GM23338 (cell line): ENCODE measurements around the gene HSBP1. TPM values are rescaled to one million over a fixed set of nuclear protein-coding genes. Genes with fewer than 3 reads are reported as not detected.

ENCODE experiments used
- ATAC-seq: fragments of 200-7000 bp; cut with Tn5 transposase; 3 replicates; pipeline ENCODE4 v1.9.1; 2020
- DNase-seq: peaks from one replicate; pipeline ENCODE4 v3.0.0-alpha.2; 2015; ENCODE audit warnings: low spot score
- H2AFZ ChIP-seq: fragments of 200-600 bp; sonication (generic); 2 replicates; pipeline ENCODE4 v1.8.0; 2016; ENCODE audit warnings: antibody characterized with exemption, mild to moderate bottlenecking, moderate library complexity
- H3F3A ChIP-seq: fragments of 200-600 bp; sonication (generic); replicated peaks from 2 replicates; pipeline ENCODE4 v1.8.0; 2017; ENCODE audit warnings: antibody characterized with exemption, mixed run types, low read depth
- H3K27ac ChIP-seq: fragments of 200-600 bp; sonication (generic); 2 replicates; pipeline ENCODE4 v1.6.1; 2016; ENCODE audit warnings: low read depth
- H3K27me3 ChIP-seq: fragments of 200-600 bp; sonication (generic); 2 replicates; pipeline ENCODE4 v1.8.0; 2016; ENCODE audit warnings: mild to moderate bottlenecking, mixed run types, moderate library complexity; ENCODE audit not compliant: insufficient read depth
- H3K36me3 ChIP-seq: fragments of 200-600 bp; sonication (generic); 2 replicates; pipeline ENCODE4 v1.8.0; 2016; ENCODE audit warnings: mild to moderate bottlenecking; ENCODE audit not compliant: insufficient read depth
- H3K4me1 ChIP-seq: fragments of 200-600 bp; sonication (generic); 2 replicates; pipeline ENCODE4 v1.8.0; 2016; ENCODE audit warnings: mild to moderate bottlenecking, moderate library complexity; ENCODE audit not compliant: insufficient read depth
- H3K4me2 ChIP-seq: fragments of 200-600 bp; sonication (generic); 2 replicates; pipeline ENCODE4 v1.7.1; 2017; ENCODE audit warnings: mixed run types
- H3K4me3 ChIP-seq: fragments of 200-600 bp; sonication (generic); 2 replicates; pipeline ENCODE4 v1.6.1; 2016; ENCODE audit warnings: mixed run types
- H3K79me2 ChIP-seq: fragments of 200-600 bp; sonication (generic); replicated peaks from 2 replicates; pipeline ENCODE4 v1.8.0; 2017; ENCODE audit warnings: mild to moderate bottlenecking; ENCODE audit not compliant: insufficient read depth
- H3K9me2 ChIP-seq: fragments of 200-600 bp; sonication (generic); 2 replicates; pipeline ENCODE4 v1.8.0; 2017; ENCODE audit not compliant: insufficient read depth
- H4K20me1 ChIP-seq: fragments of 200-600 bp; sonication (generic); replicated peaks from 2 replicates; pipeline ENCODE4 v1.8.0; 2017; ENCODE audit warnings: mild to moderate bottlenecking; ENCODE audit not compliant: insufficient read depth
- H3K27ac Mint-ChIP-seq: 2 replicates; pipeline ENCODE4 v1.8.0; 2020; ENCODE audit warnings: inconsistent platforms, mild to moderate bottlenecking, moderate library complexity, mixed read lengths
- H3K27me3 Mint-ChIP-seq: 3 replicates; pipeline ENCODE4 v1.8.0; 2022; ENCODE audit warnings: low read depth, mild to moderate bottlenecking, moderate library complexity, mixed read lengths, inconsistent platforms; ENCODE audit not compliant: insufficient read depth, poor library complexity
- H3K36me3 Mint-ChIP-seq: 3 replicates; pipeline ENCODE4 v1.8.0; 2021; ENCODE audit warnings: low read depth, mild to moderate bottlenecking, inconsistent platforms, moderate library complexity, mixed read lengths
- H3K4me1 Mint-ChIP-seq: 3 replicates; pipeline ENCODE4 v1.8.0; 2020; ENCODE audit warnings: mild to moderate bottlenecking, inconsistent platforms, mixed read lengths
- H3K4me3 Mint-ChIP-seq: 3 replicates; pipeline ENCODE4 v1.8.0; 2021; ENCODE audit warnings: moderate library complexity, mild to moderate bottlenecking, inconsistent platforms, mixed read lengths
- H3K9me3 Mint-ChIP-seq: 3 replicates; pipeline ENCODE4 v1.8.0; 2020; ENCODE audit warnings: moderate library complexity, mild to moderate bottlenecking, inconsistent platforms, mixed read lengths
- CREB1 ChIP-seq: fragments of 250-450 bp; sonication (Bioruptor Pico); IDR thresholded peaks from 2 replicates; pipeline ENCODE4 v1.5.0; 2020; ENCODE audit warnings: low read depth, mild to moderate bottlenecking, moderate library complexity
- NANOG ChIP-seq: IDR thresholded peaks from 2 replicates; pipeline ENCODE4 v1.6.1; 2016; ENCODE audit warnings: antibody characterized with exemption, borderline replicate concordance
- polyA plus RNA-seq: library from polyadenylated mRNA; unstranded; fragments of >200 nt; fragmentation: Nextera tagmentation; extraction: Ambion mirVana; gene quantifications from 2 replicates; pipeline ENCODE4 v1.2.1, GENCODE V29; 2016
- total RNA-seq: library from RNA; depleted of rRNA; stranded (reverse); fragments of >200 nt; shearing (Covaris generic); gene quantifications from 2 replicates; pipeline ENCODE4 v1.2.3, GENCODE V29; 2014
- TF ChIP-seq, protein P1 (sequence below): fragments of 250-450 bp; sonication (Bioruptor Pico); IDR thresholded peaks from 2 replicates; pipeline ENCODE4 v1.5.0; 2020; ENCODE audit warnings: mild to moderate bottlenecking, moderate library complexity
- TF ChIP-seq, protein P2 (sequence below): IDR thresholded peaks from 2 replicates; pipeline ENCODE4 v1.6.1; 2016; ENCODE audit warnings: antibody characterized with exemption

HSBP1 gene
- total and polyA plus RNA-seq, 2 experiments from 2014 or later = 71.0 to 817 TPM

DNA sequence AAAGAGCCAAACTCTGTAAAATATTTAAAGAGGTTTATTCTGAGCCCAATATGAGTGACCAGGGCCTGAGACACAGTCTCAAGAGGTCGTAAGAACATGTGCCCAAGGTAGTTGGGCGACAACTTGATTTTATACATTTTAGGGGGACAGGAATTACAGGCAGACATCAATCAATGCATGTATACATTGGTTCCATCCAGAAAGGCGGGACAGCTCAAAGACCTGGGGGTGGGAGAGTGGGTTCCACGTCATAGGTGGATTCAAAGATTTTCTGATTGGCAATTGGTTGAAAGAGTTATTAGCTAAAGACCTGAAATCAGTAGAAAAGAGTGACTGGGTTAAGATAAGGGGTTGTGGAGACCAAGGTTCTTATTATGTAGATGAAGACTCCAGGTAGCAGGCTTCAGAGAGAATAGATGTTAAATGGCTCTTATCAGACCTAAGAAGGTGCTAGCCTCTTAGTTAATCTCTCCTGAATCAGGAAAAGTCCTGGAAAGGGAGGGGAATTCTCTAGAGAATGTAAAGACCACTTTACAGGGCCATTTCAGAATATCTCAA, 32.4 kb downstream of the HSBP1 start:
- H3K4me1 Mint-ChIP-seq = peaks cover 85% of the 10 kb centered on the region
- DNase-seq (peak; percentile 70), ATAC-seq (peak; percentile 72)
- Histone ChIP-seq H3F3A (0 out of 2 replicates have a peak, but pooled peaks cover 3% of the 10 kb centered on the region), H3K79me2 (no peaks in the 10 kb centered on the region), H3K27me3 (no peaks in the 10 kb centered on the region), H2AFZ (no peak overlapping the region), H3K4me3 (no peak overlapping the region), H3K9me2 (no peaks in the 10 kb centered on the region), H3K4me2 (peak overlapping the region; percentile 20; the same call in 1 of the 2 replicates), H4K20me1 (no peaks in the 10 kb centered on the region), H3K27ac (peak overlapping the region; percentile 91), H3K4me1 (peaks cover 58% of the 10 kb centered on the region), H3K36me3 (no peaks in the 10 kb centered on the region)
- H3K27ac Mint-ChIP-seq = peak overlapping the region; percentile 95
- TF ChIP-seq, protein P1, sequence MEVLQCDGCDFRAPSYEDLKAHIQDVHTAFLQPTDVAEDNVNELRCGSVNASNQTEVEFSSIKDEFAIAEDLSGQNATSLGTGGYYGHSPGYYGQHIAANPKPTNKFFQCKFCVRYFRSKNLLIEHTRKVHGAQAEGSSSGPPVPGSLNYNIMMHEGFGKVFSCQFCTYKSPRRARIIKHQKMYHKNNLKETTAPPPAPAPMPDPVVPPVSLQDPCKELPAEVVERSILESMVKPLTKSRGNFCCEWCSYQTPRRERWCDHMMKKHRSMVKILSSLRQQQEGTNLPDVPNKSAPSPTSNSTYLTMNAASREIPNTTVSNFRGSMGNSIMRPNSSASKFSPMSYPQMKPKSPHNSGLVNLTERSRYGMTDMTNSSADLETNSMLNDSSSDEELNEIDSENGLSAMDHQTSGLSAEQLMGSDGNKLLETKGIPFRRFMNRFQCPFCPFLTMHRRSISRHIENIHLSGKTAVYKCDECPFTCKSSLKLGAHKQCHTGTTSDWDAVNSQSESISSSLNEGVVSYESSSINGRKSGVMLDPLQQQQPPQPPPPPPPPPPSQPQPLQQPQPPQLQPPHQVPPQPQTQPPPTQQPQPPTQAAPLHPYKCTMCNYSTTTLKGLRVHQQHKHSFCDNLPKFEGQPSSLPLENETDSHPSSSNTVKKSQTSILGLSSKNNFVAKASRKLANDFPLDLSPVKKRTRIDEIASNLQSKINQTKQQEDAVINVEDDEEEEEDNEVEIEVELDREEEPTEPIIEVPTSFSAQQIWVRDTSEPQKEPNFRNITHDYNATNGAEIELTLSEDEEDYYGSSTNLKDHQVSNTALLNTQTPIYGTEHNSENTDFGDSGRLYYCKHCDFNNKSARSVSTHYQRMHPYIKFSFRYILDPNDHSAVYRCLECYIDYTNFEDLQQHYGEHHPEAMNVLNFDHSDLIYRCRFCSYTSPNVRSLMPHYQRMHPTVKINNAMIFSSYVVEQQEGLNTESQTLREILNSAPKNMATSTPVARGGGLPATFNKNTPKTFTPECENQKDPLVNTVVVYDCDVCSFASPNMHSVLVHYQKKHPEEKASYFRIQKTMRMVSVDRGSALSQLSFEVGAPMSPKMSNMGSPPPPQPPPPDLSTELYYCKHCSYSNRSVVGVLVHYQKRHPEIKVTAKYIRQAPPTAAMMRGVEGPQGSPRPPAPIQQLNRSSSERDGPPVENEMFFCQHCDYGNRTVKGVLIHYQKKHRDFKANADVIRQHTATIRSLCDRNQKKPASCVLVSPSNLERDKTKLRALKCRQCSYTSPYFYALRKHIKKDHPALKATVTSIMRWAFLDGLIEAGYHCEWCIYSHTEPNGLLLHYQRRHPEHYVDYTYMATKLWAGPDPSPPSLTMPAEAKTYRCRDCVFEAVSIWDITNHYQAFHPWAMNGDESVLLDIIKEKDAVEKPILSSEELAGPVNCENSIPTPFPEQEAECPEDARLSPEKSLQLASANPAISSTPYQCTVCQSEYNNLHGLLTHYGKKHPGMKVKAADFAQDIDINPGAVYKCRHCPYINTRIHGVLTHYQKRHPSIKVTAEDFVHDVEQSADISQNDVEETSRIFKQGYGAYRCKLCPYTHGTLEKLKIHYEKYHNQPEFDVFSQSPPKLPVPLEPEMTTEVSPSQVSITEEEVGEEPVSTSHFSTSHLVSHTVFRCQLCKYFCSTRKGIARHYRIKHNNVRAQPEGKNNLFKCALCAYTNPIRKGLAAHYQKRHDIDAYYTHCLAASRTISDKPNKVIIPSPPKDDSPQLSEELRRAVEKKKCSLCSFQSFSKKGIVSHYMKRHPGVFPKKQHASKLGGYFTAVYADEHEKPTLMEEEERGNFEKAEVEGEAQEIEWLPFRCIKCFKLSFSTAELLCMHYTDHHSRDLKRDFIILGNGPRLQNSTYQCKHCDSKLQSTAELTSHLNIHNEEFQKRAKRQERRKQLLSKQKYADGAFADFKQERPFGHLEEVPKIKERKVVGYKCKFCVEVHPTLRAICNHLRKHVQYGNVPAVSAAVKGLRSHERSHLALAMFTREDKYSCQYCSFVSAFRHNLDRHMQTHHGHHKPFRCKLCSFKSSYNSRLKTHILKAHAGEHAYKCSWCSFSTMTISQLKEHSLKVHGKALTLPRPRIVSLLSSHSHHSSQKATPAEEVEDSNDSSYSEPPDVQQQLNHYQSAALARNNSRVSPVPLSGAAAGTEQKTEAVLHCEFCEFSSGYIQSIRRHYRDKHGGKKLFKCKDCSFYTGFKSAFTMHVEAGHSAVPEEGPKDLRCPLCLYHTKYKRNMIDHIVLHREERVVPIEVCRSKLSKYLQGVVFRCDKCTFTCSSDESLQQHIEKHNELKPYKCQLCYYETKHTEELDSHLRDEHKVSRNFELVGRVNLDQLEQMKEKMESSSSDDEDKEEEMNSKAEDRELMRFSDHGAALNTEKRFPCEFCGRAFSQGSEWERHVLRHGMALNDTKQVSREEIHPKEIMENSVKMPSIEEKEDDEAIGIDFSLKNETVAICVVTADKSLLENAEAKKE (CRISPR knock-in tag) = 0 out of 2 replicates have a peak, but pooled peaks have one; percentile 6
- no peak for TF ChIP-seq NANOG
- TF ChIP-seq CREB1 = 0 out of 2 replicates have a peak, but pooled peaks have one; percentile 16
- TF ChIP-seq, protein P2, sequence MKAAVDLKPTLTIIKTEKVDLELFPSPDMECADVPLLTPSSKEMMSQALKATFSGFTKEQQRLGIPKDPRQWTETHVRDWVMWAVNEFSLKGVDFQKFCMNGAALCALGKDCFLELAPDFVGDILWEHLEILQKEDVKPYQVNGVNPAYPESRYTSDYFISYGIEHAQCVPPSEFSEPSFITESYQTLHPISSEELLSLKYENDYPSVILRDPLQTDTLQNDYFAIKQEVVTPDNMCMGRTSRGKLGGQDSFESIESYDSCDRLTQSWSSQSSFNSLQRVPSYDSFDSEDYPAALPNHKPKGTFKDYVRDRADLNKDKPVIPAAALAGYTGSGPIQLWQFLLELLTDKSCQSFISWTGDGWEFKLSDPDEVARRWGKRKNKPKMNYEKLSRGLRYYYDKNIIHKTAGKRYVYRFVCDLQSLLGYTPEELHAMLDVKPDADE = no peak
- H3K27me3 Mint-ChIP-seq = peaks cover 14% of the 10 kb centered on the region
- no peaks in the 10 kb centered on the region; the same call in 1 of the 3 replicates for H3K9me3 Mint-ChIP-seq
- H3K36me3 Mint-ChIP-seq = no peaks in the 10 kb centered on the region
- peak overlapping the region; percentile 45; the same call in 2 of the 3 replicates for H3K4me3 Mint-ChIP-seq
